CD14-positive monocyte (primary cell): Measurements from ENCODE around the gene MPRIP. TPM values are rescaled to one million over a fixed set of nuclear protein-coding genes. Genes with fewer than 3 reads are reported as not detected.

Source experiments
- DNase-seq, 3 donors: peaks; one replicate each; pipeline ENCODE4 v3.0.0-alpha.2; 2011 to 2022
- H2AFZ ChIP-seq: 2 replicates; pipeline ENCODE4 v1.6.0; 2012; ENCODE audit warnings: mild to moderate bottlenecking, low read depth, low read length, inconsistent platforms; ENCODE audit not compliant: insufficient read depth, poor library complexity, severe bottlenecking
- H3K27ac ChIP-seq, 2 donors: 1 replicate in 1 of 2; 2 replicates in 1 of 2; pipeline ENCODE4 v1.5.1; 2012 to 2013; ENCODE audit warnings: low read length in 2 of 2, control low read depth in 1 of 2, inconsistent platforms in 1 of 2, low read depth in 1 of 2, mild to moderate bottlenecking in 1 of 2
- H3K27me3 ChIP-seq, 2 donors: one replicate each; pipeline versions ENCODE4 v1.6.0 to v1.6.1; 2011 to 2013; ENCODE audit warnings: low read length in 2 of 2; ENCODE audit not compliant: control insufficient read depth in 2 of 2, insufficient read depth in 2 of 2
- H3K36me3 ChIP-seq, 2 donors: replicated peaks in 1 of 2; 1 replicate in 1 of 2; 2 replicates in 1 of 2; pipeline versions ENCODE4 v1.5.1 to v1.6.1; 2012 to 2013; ENCODE audit warnings: low read length in 2 of 2, control low read depth in 1 of 2, inconsistent platforms in 1 of 2, mild to moderate bottlenecking in 1 of 2; ENCODE audit not compliant: insufficient read depth in 2 of 2, control insufficient read depth in 1 of 2
- H3K4me1 ChIP-seq, 2 donors: 1 replicate in 1 of 2; 2 replicates in 1 of 2; pipeline versions ENCODE4 v1.5.1 to v1.6.1; 2012 to 2013; ENCODE audit warnings: low read length in 2 of 2, control low read depth in 1 of 2, inconsistent platforms in 1 of 2, mild to moderate bottlenecking in 1 of 2, moderate library complexity in 1 of 2; ENCODE audit not compliant: insufficient read depth in 2 of 2, control insufficient read depth in 1 of 2
- H3K4me2 ChIP-seq: replicated peaks from 2 replicates; pipeline ENCODE3; 2012; ENCODE audit warnings: low read length, moderate library complexity, mild to moderate bottlenecking; ENCODE audit not compliant: poor library complexity, severe bottlenecking; ENCODE audit errors: extremely low read depth
- H3K4me3 ChIP-seq, 3 experiments: fragments of 200-600 bp in 1 of 3; sonication (generic) in 1 of 3; replicated peaks in 1 of 3; 1 replicate in 2 of 3; 2 replicates in 1 of 3; pipeline ENCODE4 v1.5.1; 2011 to 2013; ENCODE audit warnings: low read length in 3 of 3, mild to moderate bottlenecking in 3 of 3, control low read depth in 2 of 3, low read depth in 2 of 3, inconsistent platforms in 1 of 3, moderate library complexity in 1 of 3
- H3K79me2 ChIP-seq: 2 replicates; pipeline ENCODE4 v1.6.0; 2012; ENCODE audit warnings: mild to moderate bottlenecking, control low read depth, inconsistent platforms, low read length, moderate library complexity; ENCODE audit not compliant: insufficient read depth
- H3K9ac ChIP-seq: 2 replicates; pipeline ENCODE4 v1.6.0; 2017; ENCODE audit warnings: low read length, mild to moderate bottlenecking; ENCODE audit not compliant: insufficient read depth, poor library complexity, severe bottlenecking
- H3K9me3 ChIP-seq, 2 donors: replicated peaks in 1 of 2; 1 replicate in 1 of 2; 2 replicates in 1 of 2; pipeline versions ENCODE4 v1.5.1 to v1.6.1; 2012 to 2013; ENCODE audit warnings: low read length in 2 of 2, control low read depth in 1 of 2; ENCODE audit not compliant: control insufficient read depth in 1 of 2, insufficient read depth in 1 of 2
- H4K20me1 ChIP-seq: 2 replicates; pipeline ENCODE4 v1.6.0; 2012; ENCODE audit warnings: mild to moderate bottlenecking, low read length, control low read depth, moderate library complexity; ENCODE audit not compliant: insufficient read depth
- H3K27ac Mint-ChIP-seq, 7 donors: one replicate each; pipeline ENCODE4 v1.8.0; 2020; ENCODE audit warnings: mild to moderate bottlenecking in 7 of 7, mixed read lengths in 7 of 7, moderate library complexity in 6 of 7, inconsistent platforms in 2 of 7
- H3K27me3 Mint-ChIP-seq, 3 donors: one replicate each; pipeline ENCODE4 v1.8.0; 2021 to 2022; ENCODE audit warnings: low read depth in 3 of 3, mild to moderate bottlenecking in 3 of 3, mixed read lengths in 3 of 3, moderate library complexity in 3 of 3, inconsistent platforms in 1 of 3
- H3K36me3 Mint-ChIP-seq, 2 donors: one replicate each; pipeline ENCODE4 v1.8.0; 2020; ENCODE audit warnings: mixed read lengths in 2 of 2, inconsistent platforms in 1 of 2, mild to moderate bottlenecking in 1 of 2
- H3K4me1 Mint-ChIP-seq: one replicate; pipeline ENCODE4 v1.8.0; 2020; ENCODE audit warnings: mild to moderate bottlenecking, mixed read lengths
- H3K4me3 Mint-ChIP-seq, 2 donors: one replicate each; pipeline ENCODE4 v1.8.0; 2020; ENCODE audit warnings: mild to moderate bottlenecking in 2 of 2, mixed read lengths in 2 of 2, moderate library complexity in 1 of 2
- H3K9me3 Mint-ChIP-seq, 7 donors: one replicate each; pipeline ENCODE4 v1.8.0; 2020 to 2022; ENCODE audit warnings: mixed read lengths in 7 of 7, mild to moderate bottlenecking in 6 of 7, moderate library complexity in 6 of 7, inconsistent platforms in 2 of 7
- WGBS: methylation state at CpG from one replicate; pipeline ENCODE4 v1.1.5; 2013; ENCODE audit warnings: missing lambda C conversion rate; ENCODE audit not compliant: insufficient coverage; 5-methylcytosine and 5-hydroxymethylcytosine counted together
- intact Hi-C, 2 donors: fragments of 100-400 bp; cut with micrococcal nuclease; formaldehyde crosslinking; loops; one replicate each; pipeline versions ENCODE4 v1.15.0 to v1.15.1; 2023
- polyA plus RNA-seq, 3 donors: library from polyadenylated mRNA; depleted of rRNA in 1 of 3; unstranded in 2 of 3; stranded (reverse) in 1 of 3; fragments of 300-500 nt in 2 of 3; fragments of >200 nt in 1 of 3; fragmentation: Illumina TruSeq in 2 of 3; gene quantifications; 1 replicate in 2 of 3; 2 replicates in 1 of 3; pipeline ENCODE4 v1.2.3, GENCODE V29; 2012 to 2021
- TF ChIP-seq, protein P1 (sequence below): fragments of 200-600 bp; IDR thresholded peaks from one replicate; pipeline ENCODE4 v1.8.0; 2022; ENCODE audit warnings: antibody characterized with exemption, mild to moderate bottlenecking

Gene MPRIP
- polyA plus RNA-seq, 3 donors, result 2.0 to 48.7 (median 2.5) TPM

DNA sequence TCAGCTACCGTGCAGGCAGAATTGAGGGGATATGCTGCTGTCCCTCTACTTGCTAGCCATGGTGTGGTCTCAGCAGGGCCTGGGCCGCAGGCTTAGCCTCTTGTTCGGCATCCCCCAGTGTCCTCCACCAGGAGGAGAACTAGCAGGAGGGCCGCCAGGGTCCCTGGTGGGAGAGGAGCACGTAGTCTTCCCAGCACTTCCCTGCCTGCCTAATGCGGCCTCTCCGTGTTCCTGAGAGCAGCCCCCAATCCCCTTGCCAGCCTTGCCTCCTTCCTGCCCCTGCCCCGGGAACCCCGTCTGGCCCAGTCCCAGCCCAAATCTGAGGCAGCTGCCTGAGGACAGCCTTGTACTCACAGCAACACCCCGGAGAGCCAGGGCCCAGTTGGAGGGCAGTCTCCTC, 125.7 kb downstream of the MPRIP start:
- DNase-seq, result no peak
- H3K4me3 ChIP-seq, result no peak overlapping the region
- peaks cover 59 to 94% of the 10 kb centered on the region in 2 donors for H3K36me3 ChIP-seq
- H4K20me1 ChIP-seq, result no peaks in the 10 kb centered on the region
- H3K27me3 Mint-ChIP-seq, result peaks cover 0 to 4% (median 2%) of the 10 kb centered on the region in 3 donors
- peaks cover 9% of the 10 kb centered on the region for H3K4me1 Mint-ChIP-seq
- H3K4me2 ChIP-seq, result no peak overlapping the region
- WGBS, result 95% methylated on average over 9 of the region's 10 CpGs
- no peaks in the 10 kb centered on the region for H3K9me3 ChIP-seq
- peak overlapping the region in 1 of 7 donors; percentile 3 for H3K27ac Mint-ChIP-seq
- intact Hi-C loops, result no loop called here
- no peak overlapping the region for H3K27ac ChIP-seq
- H3K9me3 Mint-ChIP-seq, result no peaks in the 10 kb centered on the region
- peaks cover 0 to 3% of the 10 kb centered on the region in 2 donors for H3K4me1 ChIP-seq
- H2AFZ ChIP-seq, result no peak overlapping the region
- H3K9ac ChIP-seq, result no peak overlapping the region
- no peaks in the 10 kb centered on the region for H3K27me3 ChIP-seq
- TF ChIP-seq, protein P1, sequence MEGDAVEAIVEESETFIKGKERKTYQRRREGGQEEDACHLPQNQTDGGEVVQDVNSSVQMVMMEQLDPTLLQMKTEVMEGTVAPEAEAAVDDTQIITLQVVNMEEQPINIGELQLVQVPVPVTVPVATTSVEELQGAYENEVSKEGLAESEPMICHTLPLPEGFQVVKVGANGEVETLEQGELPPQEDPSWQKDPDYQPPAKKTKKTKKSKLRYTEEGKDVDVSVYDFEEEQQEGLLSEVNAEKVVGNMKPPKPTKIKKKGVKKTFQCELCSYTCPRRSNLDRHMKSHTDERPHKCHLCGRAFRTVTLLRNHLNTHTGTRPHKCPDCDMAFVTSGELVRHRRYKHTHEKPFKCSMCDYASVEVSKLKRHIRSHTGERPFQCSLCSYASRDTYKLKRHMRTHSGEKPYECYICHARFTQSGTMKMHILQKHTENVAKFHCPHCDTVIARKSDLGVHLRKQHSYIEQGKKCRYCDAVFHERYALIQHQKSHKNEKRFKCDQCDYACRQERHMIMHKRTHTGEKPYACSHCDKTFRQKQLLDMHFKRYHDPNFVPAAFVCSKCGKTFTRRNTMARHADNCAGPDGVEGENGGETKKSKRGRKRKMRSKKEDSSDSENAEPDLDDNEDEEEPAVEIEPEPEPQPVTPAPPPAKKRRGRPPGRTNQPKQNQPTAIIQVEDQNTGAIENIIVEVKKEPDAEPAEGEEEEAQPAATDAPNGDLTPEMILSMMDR, result no peak
- H3K4me3 Mint-ChIP-seq, result no peak overlapping the region
- no peaks in the 10 kb centered on the region for H3K79me2 ChIP-seq
- H3K36me3 Mint-ChIP-seq, result peaks cover 70 to 85% of the 10 kb centered on the region in 2 donors

DNA sequence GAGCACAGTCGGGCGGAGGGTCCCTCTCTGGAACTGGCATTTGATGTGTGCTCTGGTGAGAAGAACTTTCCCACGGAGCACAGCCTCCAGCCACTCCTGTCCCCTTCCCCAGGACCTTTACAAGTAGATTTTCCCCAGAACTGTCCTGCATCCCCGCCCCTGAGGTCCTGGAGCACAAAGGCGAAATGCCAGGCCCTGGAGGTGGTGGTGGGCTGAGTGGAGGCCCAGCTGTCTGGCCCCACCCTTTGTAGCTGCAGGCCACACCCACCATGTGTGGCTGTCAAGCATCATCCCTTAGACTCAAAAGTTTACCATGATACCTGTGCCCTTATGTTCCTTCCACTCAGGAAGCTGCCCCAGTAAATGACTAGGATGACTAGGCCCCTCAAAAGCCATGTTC, 126.1 kb downstream of the MPRIP start:
- Histone ChIP-seq H3K9me3 (no peaks in the 10 kb centered on the region), H3K4me3 (no peak overlapping the region), H3K4me1 (peaks cover 0 to 3% of the 10 kb centered on the region in 2 donors), H3K27me3 (no peaks in the 10 kb centered on the region), H3K36me3 (peaks cover 59 to 94% of the 10 kb centered on the region in 2 donors), H3K9ac (no peak overlapping the region), H2AFZ (no peak overlapping the region), H3K27ac (no peak overlapping the region), H3K79me2 (no peaks in the 10 kb centered on the region), H3K4me2 (no peak overlapping the region), H4K20me1 (no peaks in the 10 kb centered on the region)
- Mint-ChIP-seq H3K9me3 (no peaks in the 10 kb centered on the region), H3K27ac (peak overlapping the region in 1 of 7 donors; percentile 2), H3K4me3 (no peak overlapping the region), H3K27me3 (peaks cover 0 to 4% (median 2%) of the 10 kb centered on the region in 3 donors), H3K4me1 (peaks cover 9% of the 10 kb centered on the region), H3K36me3 (peaks cover 68 to 85% of the 10 kb centered on the region in 2 donors)
- no peak for DNase-seq
- WGBS, result no CpG with 5 or more reads among the region's 5 CpGs
- intact Hi-C loops, result no loop called here
- TF ChIP-seq, protein P1, result no peak
